A549 (cell line): ENCODE measurements around the gene GADD45B. TPM values are rescaled to one million over a fixed set of nuclear protein-coding genes. Genes with fewer than 3 reads are reported as not detected.

Experiments used
- ATAC-seq, 2 experiments: fragments of 200-7000 bp in 1 of 2; fragments of >200 bp in 1 of 2; cut with Nextera tagmentation in 1 of 2; cut with Tn5 transposase in 1 of 2; 3 replicates each; pipeline versions ENCODE4 v1.8.0 to v1.9.1; 2018 to 2020; ENCODE audit warnings: mild to moderate bottlenecking in 1 of 2, moderate library complexity in 1 of 2
- CTCF ChIA-PET: fragments of 300-600 bp; sonication (Branson Sonifier 250); formaldehyde crosslinking; extraction: SDS; loops from one replicate; lab custom pipeline; 2021; ENCODE audit warnings: antibody characterized with exemption, inconsistent platforms; lab: Yijun Ruan, JAX
- POLR2A ChIA-PET: fragments of 350-600 bp; formaldehyde crosslinking; extraction: SDS; loops from one replicate; lab custom pipeline; 2021; ENCODE audit warnings: antibody characterized with exemption, inconsistent platforms; lab: Yijun Ruan, JAX
- DNase-seq, 2 experiments: peaks; one replicate each; pipeline versions ENCODE4 v3.0.0 to v3.0.0-alpha.2; 2011 to 2016; ENCODE audit warnings: low read depth in 1 of 2, low spot score in 1 of 2
- FAIRE-seq: peaks from 2 replicates; lab custom pipeline; 2011; peaks lifted over from hg19 to GRCh38; lab: Jason Lieb, UNC
- H3K27ac ChIP-seq, 2 experiments: fragments of >200 bp; sonication (Bioruptor Twin); formaldehyde crosslinking; 3 replicates each; pipeline ENCODE4 v1.5.1; 2016 to 2017
- H3K4me1 ChIP-seq: fragments of >200 bp; sonication (Bioruptor Twin); formaldehyde crosslinking; 3 replicates; pipeline ENCODE4 v1.6.1; 2016
- H3K4me2 ChIP-seq: fragments of >200 bp; sonication (Bioruptor Twin); formaldehyde crosslinking; 3 replicates; pipeline ENCODE4 v1.6.1; 2016
- H3K4me3 ChIP-seq: fragments of >200 bp; sonication (Bioruptor Twin); formaldehyde crosslinking; 3 replicates; pipeline ENCODE4 v1.5.1; 2016
- H3K9me3 ChIP-seq: fragments of >200 bp; sonication (Bioruptor Twin); formaldehyde crosslinking; 3 replicates; pipeline ENCODE4 v1.6.1; 2016
- CHD4 ChIP-seq: fragments of 200-600 bp; sonication (generic); IDR thresholded peaks from 2 replicates; pipeline ENCODE4 v1.6.1; 2016; ENCODE audit warnings: antibody characterized with exemption, mild to moderate bottlenecking, borderline replicate concordance
- CTCF ChIP-seq: fragments of >200 bp; sonication (Bioruptor Twin); formaldehyde crosslinking; IDR thresholded peaks from 3 replicates; pipeline ENCODE4 v1.5.1; 2016
- EHF ChIP-seq: fragments of 250-450 bp; sonication (Bioruptor Pico); IDR thresholded peaks from 2 replicates; pipeline ENCODE4 v1.5.0; 2020; ENCODE audit warnings: mild to moderate bottlenecking
- EHMT2 ChIP-seq: fragments of 200-600 bp; sonication (generic); IDR thresholded peaks from 2 replicates; pipeline ENCODE4 v1.6.1; 2016; ENCODE audit warnings: antibody characterized with exemption, low read depth, mild to moderate bottlenecking, moderate library complexity
- ELK1 ChIP-seq: fragments of 150-350 bp; IDR thresholded peaks from 2 replicates; pipeline ENCODE4 v1.6.1; 2014; ENCODE audit warnings: low read depth, mild to moderate bottlenecking, low read length
- EP300 ChIP-seq, 2 experiments: fragments of >200 bp; sonication (Bioruptor Twin); formaldehyde crosslinking; IDR thresholded peaks; 2 replicates in 1 of 2; 3 replicates in 1 of 2; pipeline ENCODE4 v1.6.1; 2016 to 2017
- FOSB ChIP-seq: fragments of 250-450 bp; sonication (Bioruptor Pico); IDR thresholded peaks from 2 replicates; pipeline ENCODE4 v1.5.0; 2020; ENCODE audit warnings: mild to moderate bottlenecking, moderate library complexity
- GATA3 ChIP-seq: IDR thresholded peaks from 2 replicates; pipeline ENCODE4 v1.6.1; 2012; ENCODE audit warnings: borderline replicate concordance
- HES2 ChIP-seq: fragments of >200 bp; sonication (Bioruptor Twin); formaldehyde crosslinking; IDR thresholded peaks from 2 replicates; pipeline ENCODE4 v1.6.1; 2016
- HEYL ChIP-seq: fragments of 250-450 bp; sonication (Bioruptor Pico); IDR thresholded peaks from 2 replicates; pipeline ENCODE4 v1.8.0; 2021; ENCODE audit warnings: mild to moderate bottlenecking, moderate library complexity
- HOXA7 ChIP-seq: fragments of 250-450 bp; sonication (Bioruptor Pico); IDR thresholded peaks from 2 replicates; pipeline ENCODE4 v1.5.0; 2020; ENCODE audit warnings: mild to moderate bottlenecking, moderate library complexity
- HOXB13 ChIP-seq: fragments of 250-450 bp; sonication (Bioruptor Pico); IDR thresholded peaks from 2 replicates; pipeline ENCODE4 v1.5.0; 2020; ENCODE audit warnings: low read depth, mild to moderate bottlenecking, moderate library complexity
- HOXB5 ChIP-seq: fragments of 250-450 bp; sonication (Bioruptor Pico); IDR thresholded peaks from 2 replicates; pipeline ENCODE4 v1.5.0; 2020; ENCODE audit warnings: mild to moderate bottlenecking, moderate library complexity
- JUNB ChIP-seq: fragments of >200 bp; sonication (Bioruptor Twin); formaldehyde crosslinking; IDR thresholded peaks from 2 replicates; pipeline ENCODE4 v1.6.1; 2016
- KDM1A ChIP-seq: fragments of 200-600 bp; sonication (generic); IDR thresholded peaks from 2 replicates; pipeline ENCODE4 v1.6.1; 2016; ENCODE audit warnings: low read depth, mild to moderate bottlenecking
- MAFK ChIP-seq: fragments of 450-650 bp; IDR thresholded peaks from 2 replicates; pipeline ENCODE4 v1.6.1; 2014; ENCODE audit not compliant: partially characterized antibody
- NPAS2 ChIP-seq: fragments of 250-450 bp; sonication (Bioruptor Pico); IDR thresholded peaks from 2 replicates; pipeline ENCODE4 v1.8.0; 2022; ENCODE audit warnings: mild to moderate bottlenecking, moderate library complexity, borderline replicate concordance
- NR3C1 ChIP-seq: fragments of >200 bp; sonication (Bioruptor Twin); formaldehyde crosslinking; IDR thresholded peaks from 3 replicates; pipeline ENCODE4 v1.6.1; 2017
- PHF8 ChIP-seq: fragments of 200-600 bp; sonication (generic); IDR thresholded peaks from 2 replicates; pipeline ENCODE4 v1.6.1; 2016; ENCODE audit warnings: low read depth, mild to moderate bottlenecking, antibody characterized with exemption, moderate library complexity, borderline replicate concordance
- RFX5 ChIP-seq: fragments of 450-650 bp; IDR thresholded peaks from 2 replicates; pipeline ENCODE4 v1.7.1; 2014; ENCODE audit warnings: antibody characterized with exemption, mild to moderate bottlenecking, moderate library complexity
- RNF2 ChIP-seq: fragments of 200-600 bp; sonication (generic); IDR thresholded peaks from 2 replicates; pipeline ENCODE4 v1.6.1; 2016; ENCODE audit warnings: low read depth, mild to moderate bottlenecking, antibody characterized with exemption, moderate library complexity, borderline replicate concordance
- SMC3 ChIP-seq: fragments of >200 bp; sonication (Bioruptor Twin); formaldehyde crosslinking; IDR thresholded peaks from 3 replicates; pipeline ENCODE4 v1.6.1; 2018; ENCODE audit warnings: inconsistent platforms
- TFCP2L1 ChIP-seq: fragments of 250-450 bp; sonication (Bioruptor Pico); IDR thresholded peaks from 2 replicates; pipeline ENCODE4 v1.5.0; 2021; ENCODE audit warnings: mild to moderate bottlenecking
- ZC3H11A ChIP-seq: fragments of 450-650 bp; IDR thresholded peaks from 2 replicates; pipeline ENCODE4 v1.6.1; 2014; ENCODE audit warnings: antibody characterized with exemption, mild to moderate bottlenecking
- WGBS: methylation state at CpG from one replicate; pipeline ENCODE4 v1.1.6; 2017; ENCODE audit errors: missing lambda C conversion rate; 5-methylcytosine and 5-hydroxymethylcytosine counted together
- polyA plus RNA-seq, 4 experiments: library from polyadenylated mRNA; depleted of rRNA in 3 of 4; stranded (reverse); fragments of >200 nt; fragmentation: RNase III in 1 of 4; extraction: RNeasy Plus Mini Kit Qiagen cat#74134 plus additional on column Dnase treatment in 1 of 4; gene quantifications; 2 replicates in 3 of 4; 3 replicates in 1 of 4; pipeline ENCODE4 v1.2.3, GENCODE V29; 2011 to 2017

The GADD45B gene
- polyA plus RNA-seq, 2 of the 4 experiments (the other 2 are of a cell fraction), result 39.9 to 72.5 TPM

GRCh38 chr19:2495651-2496316 lies 19.9 kb downstream of the GADD45B start:
- no peak for FAIRE-seq
- ChIA-PET POLR2A (interaction anchor here (0.5 to 7.3 kb wide), 5 partner anchors 18 to 344 kb away, joined by 3 to 64 read pairs (median 5); partner anchors contain the start of genes AP3D1 and GADD45B), CTCF (interaction anchor here (0.9 to 1.3 kb wide), 2 partner anchors 19 to 141 kb away, joined by 3 to 5 read pairs; partner anchors contain the start of gene GADD45B)
- no peak for DNase-seq
- WGBS, result 51% methylated on average over 13 of the region's 16 CpGs
- peak in 1 of 2 experiments; percentile 14; a peak in 1 of 6 replicates for ATAC-seq
- Histone ChIP-seq H3K4me1 (peaks cover 43% of the 10 kb centered on the region), H3K4me2 (peak overlapping the region; percentile 95), H3K4me3 (peak overlapping the region; percentile 63), H3K27ac (peak overlapping the region; percentile 83 to 95), H3K9me3 (no peaks in the 10 kb centered on the region)
- TF ChIP-seq EHMT2, result no peak
- no peak for TF ChIP-seq HEYL (CRISPR knock-in tag)
- no peak for TF ChIP-seq NPAS2 (CRISPR knock-in tag)
- no peak for TF ChIP-seq CHD4
- no peak for TF ChIP-seq FOSB (CRISPR knock-in tag)
- TF ChIP-seq TFCP2L1 (CRISPR knock-in tag), result no peak
- no peak for TF ChIP-seq ELK1
- TF ChIP-seq PHF8, result no peak
- no peak for TF ChIP-seq HOXB5
- TF ChIP-seq RFX5, result no peak
- no peak for TF ChIP-seq SMC3
- no peak for TF ChIP-seq CTCF
- no peak for TF ChIP-seq ZC3H11A
- no peak for TF ChIP-seq MAFK

- Histone ChIP-seq H3K27ac (no peak overlapping the region), H3K4me3 (no peak overlapping the region), H3K4me1 (peaks cover 31% of the 10 kb centered on the region), H3K9me3 (no peaks in the 10 kb centered on the region), H3K4me2 (no peak overlapping the region)
- 93% methylated on average over 10 of the region's 10 CpGs for WGBS
- DNase-seq (no peak), FAIRE-seq (no peak), ATAC-seq (no peak)
- POLR2A ChIA-PET, result interaction anchor here (0.7 kb wide), 1 partner anchor 21 kb away, joined by 3 read pairs; no protein-coding TSS in a partner anchor
- CTCF ChIA-PET, result interaction anchor here (0.6 to 1.1 kb wide), 3 partner anchors 23 to 746 kb away, joined by 3 read pairs; no protein-coding TSS in a partner anchor
- TF ChIP-seq NR3C1, result no peak
- TF ChIP-seq RNF2, result no peak
- no peak for TF ChIP-seq GATA3
- TF ChIP-seq JUNB, result no peak
- no peak for TF ChIP-seq HOXB13 (CRISPR knock-in tag)
- TF ChIP-seq EP300 (IDR thresholded peaks at IDR 0.05), result no peak
- TF ChIP-seq EHF, result no peak
- no peak for TF ChIP-seq RFX5
- no peak for TF ChIP-seq HES2
- no peak for TF ChIP-seq HOXA7 (CRISPR knock-in tag)
- no peak for TF ChIP-seq KDM1A
Observed at GRCh38 chr19:2497186-2497585, 21.3 kb downstream of the GADD45B start.
